Neural cell (in vitro differentiated cells): ENCODE data around the gene COL4A2.

Source experiments
- EP300 ChIP-seq: fragments of 450-650 bp; conservative IDR thresholded peaks from 2 replicates; pipeline ENCODE4 v1.6.1; 2014; ENCODE audit warnings: antibody characterized with exemption, mild to moderate bottlenecking, moderate library complexity; ENCODE audit not compliant: poor library complexity, severe bottlenecking
- RAD21 ChIP-seq: fragments of 450-650 bp; conservative IDR thresholded peaks from 2 replicates; pipeline ENCODE4 v1.6.1; 2014; ENCODE audit warnings: antibody characterized with exemption, mild to moderate bottlenecking, moderate library complexity
- TF ChIP-seq, protein P1 (sequence below): fragments of 450-650 bp; IDR thresholded peaks from 2 replicates; pipeline ENCODE4 v1.5.1; 2014; ENCODE audit warnings: antibody characterized with exemption, mild to moderate bottlenecking, moderate library complexity; ENCODE audit not compliant: poor library complexity, severe bottlenecking

DNA sequence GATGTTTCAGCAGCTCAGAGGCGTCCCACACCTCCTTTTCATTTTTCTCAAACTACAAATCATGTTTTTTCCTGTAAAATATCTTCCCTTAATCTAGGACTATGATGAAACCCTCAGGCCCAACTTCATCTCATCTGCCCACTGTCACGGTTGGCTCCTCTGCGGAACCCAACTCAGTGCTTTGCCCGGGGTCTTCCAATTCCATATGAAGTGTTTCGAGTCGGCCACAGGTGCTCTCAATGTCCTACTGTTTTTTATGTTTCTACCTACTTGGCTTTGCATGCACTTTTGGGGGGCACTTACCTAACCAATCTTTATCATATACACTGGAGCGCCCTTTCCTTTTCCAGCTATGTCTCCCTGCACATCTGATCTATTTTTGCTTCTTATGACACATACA lies 28.2 kb upstream of the COL4A2 start:
- TF ChIP-seq, protein P1, sequence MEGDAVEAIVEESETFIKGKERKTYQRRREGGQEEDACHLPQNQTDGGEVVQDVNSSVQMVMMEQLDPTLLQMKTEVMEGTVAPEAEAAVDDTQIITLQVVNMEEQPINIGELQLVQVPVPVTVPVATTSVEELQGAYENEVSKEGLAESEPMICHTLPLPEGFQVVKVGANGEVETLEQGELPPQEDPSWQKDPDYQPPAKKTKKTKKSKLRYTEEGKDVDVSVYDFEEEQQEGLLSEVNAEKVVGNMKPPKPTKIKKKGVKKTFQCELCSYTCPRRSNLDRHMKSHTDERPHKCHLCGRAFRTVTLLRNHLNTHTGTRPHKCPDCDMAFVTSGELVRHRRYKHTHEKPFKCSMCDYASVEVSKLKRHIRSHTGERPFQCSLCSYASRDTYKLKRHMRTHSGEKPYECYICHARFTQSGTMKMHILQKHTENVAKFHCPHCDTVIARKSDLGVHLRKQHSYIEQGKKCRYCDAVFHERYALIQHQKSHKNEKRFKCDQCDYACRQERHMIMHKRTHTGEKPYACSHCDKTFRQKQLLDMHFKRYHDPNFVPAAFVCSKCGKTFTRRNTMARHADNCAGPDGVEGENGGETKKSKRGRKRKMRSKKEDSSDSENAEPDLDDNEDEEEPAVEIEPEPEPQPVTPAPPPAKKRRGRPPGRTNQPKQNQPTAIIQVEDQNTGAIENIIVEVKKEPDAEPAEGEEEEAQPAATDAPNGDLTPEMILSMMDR = no peak
- no peak for TF ChIP-seq EP300
- TF ChIP-seq RAD21 = no peak
